Measurements from ENCODE around the gene KIRREL2. TPM values are rescaled to one million over a fixed set of nuclear protein-coding genes. Genes with fewer than 3 reads are reported as not detected.

The KIRREL2 gene
- total and polyA plus RNA-seq, 4 donors: not detected

DNA sequence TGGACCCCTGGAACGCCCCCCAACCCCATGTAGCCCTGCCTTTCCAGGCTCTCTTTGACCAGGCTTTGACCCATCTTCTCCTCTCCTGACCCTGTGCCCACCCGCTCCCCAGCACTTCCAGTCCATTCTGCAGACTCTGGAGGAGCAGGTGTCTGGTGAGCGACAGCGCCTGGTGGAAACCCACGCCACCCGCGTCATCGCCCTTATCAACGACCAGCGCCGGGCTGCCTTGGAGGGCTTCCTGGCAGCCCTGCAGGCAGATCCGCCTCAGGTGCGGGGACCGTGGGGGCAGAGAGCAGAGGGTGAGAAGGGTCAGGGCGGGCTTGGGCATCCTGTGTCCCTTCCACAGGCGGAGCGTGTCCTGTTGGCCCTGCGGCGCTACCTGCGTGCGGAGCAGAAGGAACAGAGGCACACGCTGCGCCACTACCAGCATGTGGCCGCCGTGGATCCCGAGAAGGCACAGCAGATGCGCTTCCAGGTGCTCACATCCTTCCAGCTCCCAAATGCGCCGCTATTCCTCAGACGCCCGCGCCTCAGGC lies 17.8 kb downstream of the KIRREL2 start:
- DNase-seq (ENCODE audit: low spot score): no peak
- TF ChIP-seq SP1 (IDR thresholded peaks at IDR 0.05): no peak
- no peak for TF ChIP-seq JUND (IDR thresholded peaks at IDR 0.05)
- TF ChIP-seq RAD21 (IDR thresholded peaks at IDR 0.05): no peak
- TF ChIP-seq, protein P1, sequence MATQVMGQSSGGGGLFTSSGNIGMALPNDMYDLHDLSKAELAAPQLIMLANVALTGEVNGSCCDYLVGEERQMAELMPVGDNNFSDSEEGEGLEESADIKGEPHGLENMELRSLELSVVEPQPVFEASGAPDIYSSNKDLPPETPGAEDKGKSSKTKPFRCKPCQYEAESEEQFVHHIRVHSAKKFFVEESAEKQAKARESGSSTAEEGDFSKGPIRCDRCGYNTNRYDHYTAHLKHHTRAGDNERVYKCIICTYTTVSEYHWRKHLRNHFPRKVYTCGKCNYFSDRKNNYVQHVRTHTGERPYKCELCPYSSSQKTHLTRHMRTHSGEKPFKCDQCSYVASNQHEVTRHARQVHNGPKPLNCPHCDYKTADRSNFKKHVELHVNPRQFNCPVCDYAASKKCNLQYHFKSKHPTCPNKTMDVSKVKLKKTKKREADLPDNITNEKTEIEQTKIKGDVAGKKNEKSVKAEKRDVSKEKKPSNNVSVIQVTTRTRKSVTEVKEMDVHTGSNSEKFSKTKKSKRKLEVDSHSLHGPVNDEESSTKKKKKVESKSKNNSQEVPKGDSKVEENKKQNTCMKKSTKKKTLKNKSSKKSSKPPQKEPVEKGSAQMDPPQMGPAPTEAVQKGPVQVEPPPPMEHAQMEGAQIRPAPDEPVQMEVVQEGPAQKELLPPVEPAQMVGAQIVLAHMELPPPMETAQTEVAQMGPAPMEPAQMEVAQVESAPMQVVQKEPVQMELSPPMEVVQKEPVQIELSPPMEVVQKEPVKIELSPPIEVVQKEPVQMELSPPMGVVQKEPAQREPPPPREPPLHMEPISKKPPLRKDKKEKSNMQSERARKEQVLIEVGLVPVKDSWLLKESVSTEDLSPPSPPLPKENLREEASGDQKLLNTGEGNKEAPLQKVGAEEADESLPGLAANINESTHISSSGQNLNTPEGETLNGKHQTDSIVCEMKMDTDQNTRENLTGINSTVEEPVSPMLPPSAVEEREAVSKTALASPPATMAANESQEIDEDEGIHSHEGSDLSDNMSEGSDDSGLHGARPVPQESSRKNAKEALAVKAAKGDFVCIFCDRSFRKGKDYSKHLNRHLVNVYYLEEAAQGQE (IDR thresholded peaks at IDR 0.05): no peak
- no peak for TF ChIP-seq FOXA2 (IDR thresholded peaks at IDR 0.05)
- no peak for TF ChIP-seq TAF1 (conservative IDR thresholded peaks at IDR 0.05)
- no peak for TF ChIP-seq GABPA (IDR thresholded peaks at IDR 0.05 in 1 of 2, conservative IDR thresholded peaks at IDR 0.05 in 1 of 2)
- TF ChIP-seq, protein P2, sequence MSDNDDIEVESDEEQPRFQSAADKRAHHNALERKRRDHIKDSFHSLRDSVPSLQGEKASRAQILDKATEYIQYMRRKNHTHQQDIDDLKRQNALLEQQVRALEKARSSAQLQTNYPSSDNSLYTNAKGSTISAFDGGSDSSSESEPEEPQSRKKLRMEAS (IDR thresholded peaks at IDR 0.05): no peak
- no peak for TF ChIP-seq EGR1 (IDR thresholded peaks at IDR 0.05; ENCODE audit: low read depth in 2 of 2)
- TF ChIP-seq NR2F2 (IDR thresholded peaks at IDR 0.05): no peak
- no peak for TF ChIP-seq HNF4A (conservative IDR thresholded peaks at IDR 0.05)
- no peak for TF ChIP-seq YY1 (IDR thresholded peaks at IDR 0.05)
- TF ChIP-seq HNF4G (IDR thresholded peaks at IDR 0.05): no peak
- H3K9me3 ChIP-seq (ENCODE audit: control insufficient read depth in 4 of 4, low read length in 3 of 4): no peaks in the 10 kb centered on the region
- H3K4me1 ChIP-seq (ENCODE audit: control insufficient read depth in 4 of 4, insufficient read depth in 4 of 4, low read length in 3 of 4): peaks cover 0 to 5% (median 4%) of the 10 kb centered on the region in 4 donors
- peaks cover 0 to 3% (median 1%) of the 10 kb centered on the region in 4 donors for H3K27me3 ChIP-seq (ENCODE audit: control insufficient read depth in 4 of 4, insufficient read depth in 4 of 4, low read length in 3 of 4)
- H3K27ac ChIP-seq (ENCODE audit: low read depth in 1 of 2, low read length in 2 of 2): no peak overlapping the region
- H3K4me3 ChIP-seq (ENCODE audit: low read depth in 1 of 3, low read length in 3 of 3): no peak overlapping the region
- H3K9ac ChIP-seq (ENCODE audit: low read depth in 1 of 2, low read length in 2 of 2): no peak overlapping the region
- WGBS: 89% methylated on average over 32 of the region's 32 CpGs
- no peaks in the 10 kb centered on the region for H3K36me3 ChIP-seq (ENCODE audit: control insufficient read depth in 4 of 4, insufficient read depth in 3 of 4, low read depth in 1 of 4, low read length in 3 of 4)

DNA sequence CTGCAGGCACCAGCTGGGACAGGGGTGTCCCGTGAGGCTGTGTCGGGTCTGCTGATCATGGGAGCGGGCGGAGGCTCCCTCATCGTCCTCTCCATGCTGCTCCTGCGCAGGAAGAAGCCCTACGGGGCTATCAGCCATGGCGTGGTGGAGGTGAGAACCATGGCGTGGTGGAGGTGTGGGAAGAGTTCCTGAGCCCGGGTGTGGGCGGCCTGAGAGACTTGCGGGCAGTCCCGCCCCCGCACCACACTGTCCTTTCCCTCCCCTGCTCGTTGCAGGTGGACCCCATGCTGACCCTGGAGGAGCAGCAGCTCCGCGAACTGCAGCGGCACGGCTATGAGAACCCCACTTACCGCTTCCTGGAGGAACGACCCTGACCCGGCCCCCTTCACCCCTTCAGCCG lies 22.4 kb downstream of the KIRREL2 start:
- Histone ChIP-seq H3K9ac (ENCODE audit: low read depth in 1 of 2, low read length in 2 of 2) (no peak overlapping the region), H3K27me3 (ENCODE audit: control insufficient read depth in 4 of 4, insufficient read depth in 4 of 4, low read length in 3 of 4) (no peaks in the 10 kb centered on the region)
- WGBS: 36% methylated on average over 23 of the region's 23 CpGs

More for the DNA sequence above, 22.4 kb downstream of the KIRREL2 start:
- Histone ChIP-seq H3K27ac (ENCODE audit: low read depth in 1 of 2, low read length in 2 of 2) (no peak overlapping the region), H3K4me3 (ENCODE audit: low read depth in 1 of 3, low read length in 3 of 3) (no peak overlapping the region), H3K9me3 (ENCODE audit: control insufficient read depth in 4 of 4, low read length in 3 of 4) (no peaks in the 10 kb centered on the region), H3K36me3 (ENCODE audit: control insufficient read depth in 4 of 4, insufficient read depth in 3 of 4, low read depth in 1 of 4, low read length in 3 of 4) (no peaks in the 10 kb centered on the region), H3K4me1 (ENCODE audit: control insufficient read depth in 4 of 4, insufficient read depth in 4 of 4, low read length in 3 of 4) (peaks cover 0 to 2% (median 0%) of the 10 kb centered on the region in 4 donors)
- DNase-seq (ENCODE audit: low spot score): no peak
- TF ChIP-seq FOXA1 (IDR thresholded peaks at IDR 0.05) (no peak), GABPA (IDR thresholded peaks at IDR 0.05 in 1 of 2, conservative IDR thresholded peaks at IDR 0.05 in 1 of 2) (no peak), JUND (IDR thresholded peaks at IDR 0.05) (no peak), RXRA (IDR thresholded peaks at IDR 0.05) (no peak), NR2F2 (IDR thresholded peaks at IDR 0.05) (no peak), HNF4A (conservative IDR thresholded peaks at IDR 0.05) (no peak)
- TF ChIP-seq, protein P1 (IDR thresholded peaks at IDR 0.05): no peak
- TF ChIP-seq, protein P3, sequence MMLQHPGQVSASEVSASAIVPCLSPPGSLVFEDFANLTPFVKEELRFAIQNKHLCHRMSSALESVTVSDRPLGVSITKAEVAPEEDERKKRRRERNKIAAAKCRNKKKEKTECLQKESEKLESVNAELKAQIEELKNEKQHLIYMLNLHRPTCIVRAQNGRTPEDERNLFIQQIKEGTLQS (IDR thresholded peaks at IDR 0.05): no peak
- TF ChIP-seq, protein P4, sequence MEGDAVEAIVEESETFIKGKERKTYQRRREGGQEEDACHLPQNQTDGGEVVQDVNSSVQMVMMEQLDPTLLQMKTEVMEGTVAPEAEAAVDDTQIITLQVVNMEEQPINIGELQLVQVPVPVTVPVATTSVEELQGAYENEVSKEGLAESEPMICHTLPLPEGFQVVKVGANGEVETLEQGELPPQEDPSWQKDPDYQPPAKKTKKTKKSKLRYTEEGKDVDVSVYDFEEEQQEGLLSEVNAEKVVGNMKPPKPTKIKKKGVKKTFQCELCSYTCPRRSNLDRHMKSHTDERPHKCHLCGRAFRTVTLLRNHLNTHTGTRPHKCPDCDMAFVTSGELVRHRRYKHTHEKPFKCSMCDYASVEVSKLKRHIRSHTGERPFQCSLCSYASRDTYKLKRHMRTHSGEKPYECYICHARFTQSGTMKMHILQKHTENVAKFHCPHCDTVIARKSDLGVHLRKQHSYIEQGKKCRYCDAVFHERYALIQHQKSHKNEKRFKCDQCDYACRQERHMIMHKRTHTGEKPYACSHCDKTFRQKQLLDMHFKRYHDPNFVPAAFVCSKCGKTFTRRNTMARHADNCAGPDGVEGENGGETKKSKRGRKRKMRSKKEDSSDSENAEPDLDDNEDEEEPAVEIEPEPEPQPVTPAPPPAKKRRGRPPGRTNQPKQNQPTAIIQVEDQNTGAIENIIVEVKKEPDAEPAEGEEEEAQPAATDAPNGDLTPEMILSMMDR (IDR thresholded peaks at IDR 0.05; ENCODE audit: low read depth, low read length, missing input control): no peak
- TF ChIP-seq, protein P5, sequence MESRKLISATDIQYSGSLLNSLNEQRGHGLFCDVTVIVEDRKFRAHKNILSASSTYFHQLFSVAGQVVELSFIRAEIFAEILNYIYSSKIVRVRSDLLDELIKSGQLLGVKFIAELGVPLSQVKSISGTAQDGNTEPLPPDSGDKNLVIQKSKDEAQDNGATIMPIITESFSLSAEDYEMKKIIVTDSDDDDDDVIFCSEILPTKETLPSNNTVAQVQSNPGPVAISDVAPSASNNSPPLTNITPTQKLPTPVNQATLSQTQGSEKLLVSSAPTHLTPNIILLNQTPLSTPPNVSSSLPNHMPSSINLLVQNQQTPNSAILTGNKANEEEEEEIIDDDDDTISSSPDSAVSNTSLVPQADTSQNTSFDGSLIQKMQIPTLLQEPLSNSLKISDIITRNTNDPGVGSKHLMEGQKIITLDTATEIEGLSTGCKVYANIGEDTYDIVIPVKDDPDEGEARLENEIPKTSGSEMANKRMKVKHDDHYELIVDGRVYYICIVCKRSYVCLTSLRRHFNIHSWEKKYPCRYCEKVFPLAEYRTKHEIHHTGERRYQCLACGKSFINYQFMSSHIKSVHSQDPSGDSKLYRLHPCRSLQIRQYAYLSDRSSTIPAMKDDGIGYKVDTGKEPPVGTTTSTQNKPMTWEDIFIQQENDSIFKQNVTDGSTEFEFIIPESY (IDR thresholded peaks at IDR 0.05): no peak

All from liver (tissue), 9 donors.